Measurements from ENCODE around the gene LRRFIP2. TPM values are rescaled to one million over a fixed set of nuclear protein-coding genes. Genes with fewer than 3 reads are reported as not detected.
"Not testable (repeated sequence)": the region's sequence is repeated elsewhere in the genome, so short reads cannot be mapped to it uniquely, and the experiment has no call there.

LRRFIP2 gene
- total and polyA plus RNA-seq, 2 donors = 30.0 to 51.0 TPM

GRCh38 chr3:37042712-37043111, 131.7 kb downstream of the LRRFIP2 start:
- WGBS = 56% methylated on average over 3 of the region's 3 CpGs
- DNase-seq (ENCODE audit: extremely low spot score); H3K27ac ChIP-seq (ENCODE audit: low read depth): not testable (repeated sequence)

GRCh38 chr3:37041546-37042195, 132.7 kb downstream of the LRRFIP2 start:
- no peak for DNase-seq (ENCODE audit: extremely low spot score)
- Histone ChIP-seq H3K4me3 (ENCODE audit: low read depth, low read length) (no peak overlapping the region), H3K36me3 (ENCODE audit: insufficient read depth) (no peaks in the 10 kb centered on the region), H3K4me1 (ENCODE audit: insufficient read depth) (no peaks in the 10 kb centered on the region), H3K27ac (ENCODE audit: low read depth) (no peak overlapping the region)
- 43% methylated on average over 1 of the region's 1 CpG for WGBS

More at GRCh38 chr3:37042712-37043111, 131.7 kb downstream of the LRRFIP2 start:
- H3K36me3 ChIP-seq (ENCODE audit: insufficient read depth); H3K4me1 ChIP-seq (ENCODE audit: insufficient read depth); H3K4me3 ChIP-seq (ENCODE audit: low read depth, low read length): not testable (repeated sequence)

GRCh38 chr3:37040231-37040630, 134.2 kb downstream of the LRRFIP2 start:
- DNase-seq (ENCODE audit: extremely low spot score) = no peak
- 86% methylated on average over 1 of the region's 1 CpG for WGBS
- Histone ChIP-seq H3K4me1 (ENCODE audit: insufficient read depth) (no peaks in the 10 kb centered on the region), H3K4me3 (ENCODE audit: low read depth, low read length) (no peak overlapping the region), H3K36me3 (ENCODE audit: insufficient read depth) (no peaks in the 10 kb centered on the region), H3K27ac (ENCODE audit: low read depth) (no peak overlapping the region)

GRCh38 chr3:37039161-37039846, 135.1 kb downstream of the LRRFIP2 start:
- DNase-seq (ENCODE audit: extremely low spot score) = no peak
- Histone ChIP-seq H3K36me3 (ENCODE audit: insufficient read depth) (no peaks in the 10 kb centered on the region), H3K4me3 (ENCODE audit: low read depth, low read length) (no peak overlapping the region), H3K4me1 (ENCODE audit: insufficient read depth) (no peaks in the 10 kb centered on the region), H3K27ac (ENCODE audit: low read depth) (no peak overlapping the region)
- 82% methylated on average over 1 of the region's 1 CpG for WGBS

- no peak for DNase-seq (ENCODE audit: extremely low spot score)
- Histone ChIP-seq H3K4me1 (ENCODE audit: insufficient read depth) (no peaks in the 10 kb centered on the region), H3K4me3 (ENCODE audit: low read depth, low read length) (no peak overlapping the region), H3K27ac (ENCODE audit: low read depth) (no peak overlapping the region), H3K36me3 (ENCODE audit: insufficient read depth) (no peaks in the 10 kb centered on the region)
- 97% methylated on average over 3 of the region's 3 CpGs for WGBS
Observed at GRCh38 chr3:37037352-37037751, 137.0 kb downstream of the LRRFIP2 start.

GRCh38 chr3:37032961-37033360, 141.4 kb downstream of the LRRFIP2 start:
- DNase-seq (ENCODE audit: extremely low spot score) = no peak
- H3K36me3 ChIP-seq (ENCODE audit: insufficient read depth) = peaks cover 2% of the 10 kb centered on the region
- no peaks in the 10 kb centered on the region for H3K4me1 ChIP-seq (ENCODE audit: insufficient read depth)
- no peak overlapping the region for H3K27ac ChIP-seq (ENCODE audit: low read depth)
- 37% methylated on average over 10 of the region's 10 CpGs for WGBS
- no peak overlapping the region for H3K4me3 ChIP-seq (ENCODE audit: low read depth, low read length)

- Histone ChIP-seq H3K4me3 (ENCODE audit: low read depth, low read length) (no peak overlapping the region), H3K4me1 (ENCODE audit: insufficient read depth) (no peaks in the 10 kb centered on the region), H3K27ac (ENCODE audit: low read depth) (no peak overlapping the region), H3K36me3 (ENCODE audit: insufficient read depth) (peaks cover 4% of the 10 kb centered on the region)
- DNase-seq (ENCODE audit: extremely low spot score) = no peak
- 69% methylated on average over 7 of the region's 7 CpGs for WGBS
Observed at GRCh38 chr3:37031096-37031682, 143.2 kb downstream of the LRRFIP2 start.

- no peak overlapping the region for H3K4me3 ChIP-seq (ENCODE audit: low read depth, low read length)
- WGBS = 42% methylated on average over 3 of the region's 3 CpGs
- no peak overlapping the region for H3K27ac ChIP-seq (ENCODE audit: low read depth)
- no peak for DNase-seq (ENCODE audit: extremely low spot score)
- H3K36me3 ChIP-seq (ENCODE audit: insufficient read depth) = peaks cover 4% of the 10 kb centered on the region
- H3K4me1 ChIP-seq (ENCODE audit: insufficient read depth) = no peaks in the 10 kb centered on the region
Observed at GRCh38 chr3:37030588-37030987, 143.8 kb downstream of the LRRFIP2 start.

- no peak for DNase-seq (ENCODE audit: extremely low spot score)
- Histone ChIP-seq H3K4me3 (ENCODE audit: low read depth, low read length) (no peak overlapping the region), H3K27ac (ENCODE audit: low read depth) (no peak overlapping the region), H3K36me3 (ENCODE audit: insufficient read depth) (peaks cover 4% of the 10 kb centered on the region), H3K4me1 (ENCODE audit: insufficient read depth) (no peaks in the 10 kb centered on the region)
Observed at GRCh38 chr3:37029516-37030163, 144.7 kb downstream of the LRRFIP2 start.

GRCh38 chr3:37029111-37029510, 145.3 kb downstream of the LRRFIP2 start:
- H3K27ac ChIP-seq (ENCODE audit: low read depth) = no peak overlapping the region
- 72% methylated on average over 1 of the region's 1 CpG for WGBS

GRCh38 chr3:37028329-37028728, 146.1 kb downstream of the LRRFIP2 start:
- DNase-seq (ENCODE audit: extremely low spot score) = no peak
- H3K27ac ChIP-seq (ENCODE audit: low read depth) = no peak overlapping the region
- H3K36me3 ChIP-seq (ENCODE audit: insufficient read depth) = peaks cover 4% of the 10 kb centered on the region
- no peak overlapping the region for H3K4me3 ChIP-seq (ENCODE audit: low read depth, low read length)
- no peaks in the 10 kb centered on the region for H3K4me1 ChIP-seq (ENCODE audit: insufficient read depth)
- WGBS = 55% methylated on average over 1 of the region's 1 CpG

More at GRCh38 chr3:37029111-37029510, 145.3 kb downstream of the LRRFIP2 start:
- no peak for DNase-seq (ENCODE audit: extremely low spot score)
- Histone ChIP-seq H3K4me3 (ENCODE audit: low read depth, low read length) (no peak overlapping the region), H3K4me1 (ENCODE audit: insufficient read depth) (no peaks in the 10 kb centered on the region), H3K36me3 (ENCODE audit: insufficient read depth) (peaks cover 4% of the 10 kb centered on the region)

GRCh38 chr3:37026851-37027250, 147.5 kb downstream of the LRRFIP2 start:
- no peaks in the 10 kb centered on the region for H3K4me1 ChIP-seq (ENCODE audit: insufficient read depth)
- H3K4me3 ChIP-seq (ENCODE audit: low read depth, low read length) = no peak overlapping the region
- no peak overlapping the region for H3K27ac ChIP-seq (ENCODE audit: low read depth)
- H3K36me3 ChIP-seq (ENCODE audit: insufficient read depth) = peaks cover 4% of the 10 kb centered on the region
- WGBS = 79% methylated on average over 5 of the region's 5 CpGs
- DNase-seq (ENCODE audit: extremely low spot score) = no peak

- Histone ChIP-seq H3K4me3 (ENCODE audit: low read depth, low read length) (no peak overlapping the region), H3K27ac (ENCODE audit: low read depth) (no peak overlapping the region), H3K36me3 (ENCODE audit: insufficient read depth) (peaks cover 5% of the 10 kb centered on the region), H3K4me1 (ENCODE audit: insufficient read depth) (no peaks in the 10 kb centered on the region)
- 90% methylated on average over 3 of the region's 3 CpGs for WGBS
- no peak for DNase-seq (ENCODE audit: extremely low spot score)
Observed at GRCh38 chr3:37025561-37026335, 148.6 kb downstream of the LRRFIP2 start.
